Dedifferentiated amniotic fluid mesenchymal stem cell (primary cell): ENCODE results near the gene NFIX.

ENCODE experiments used
- DNase-seq: peaks from one replicate; pipeline ENCODE4 v3.0.0-alpha.2; 2016; ENCODE audit errors: extremely low spot score

The NFIX gene

GRCh38 chr19:13037161-13037560 is 41.9 kb downstream of the NFIX start:
- DNase-seq: peak; percentile 71

GRCh38 chr19:13037731-13038130 is 42.5 kb downstream of the NFIX start:
- no peak for DNase-seq

DNA sequence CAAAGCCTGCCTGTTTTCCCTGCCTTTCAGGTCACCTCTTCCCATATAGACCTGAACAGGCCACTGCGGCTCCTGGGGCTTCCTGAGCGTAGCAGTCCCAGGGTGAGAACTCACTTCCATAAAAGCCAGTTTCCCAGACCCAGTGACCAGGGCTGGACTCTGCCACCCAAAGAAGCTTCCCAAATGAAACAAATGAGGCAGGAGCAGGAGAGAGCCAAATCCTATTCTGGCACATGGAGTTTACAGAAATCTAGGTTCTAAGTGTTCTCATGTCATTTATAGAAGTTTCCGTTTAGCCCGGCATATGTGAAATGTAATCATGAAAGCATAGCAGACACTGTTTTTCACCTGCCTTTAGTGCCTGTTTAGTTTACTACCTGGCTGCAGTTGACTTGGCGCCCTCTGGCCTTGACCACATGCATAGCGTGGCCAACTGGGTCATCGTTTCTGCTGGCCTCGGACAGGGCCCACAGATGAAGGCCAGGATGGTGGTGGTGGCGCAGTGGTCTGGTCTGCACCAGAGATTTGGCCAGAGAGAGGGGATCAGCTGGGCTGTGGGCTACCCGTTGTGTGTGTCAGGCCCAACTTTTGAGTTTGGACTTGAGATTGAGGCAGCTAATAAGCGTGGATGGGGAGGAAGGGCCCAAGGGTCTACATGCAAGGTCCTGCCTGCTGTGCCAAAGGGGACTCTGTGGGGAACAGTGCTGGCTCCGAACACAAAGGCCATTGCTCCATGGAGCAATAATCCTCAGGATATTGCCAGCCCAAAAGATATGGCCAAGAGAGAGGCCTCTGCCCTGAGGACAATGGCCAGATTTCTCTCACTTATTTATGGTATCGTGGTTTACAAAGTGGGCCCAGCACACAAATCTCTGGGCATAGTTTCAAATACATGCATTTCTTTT is 43.3 kb downstream of the NFIX start:
- no peak for DNase-seq

DNA sequence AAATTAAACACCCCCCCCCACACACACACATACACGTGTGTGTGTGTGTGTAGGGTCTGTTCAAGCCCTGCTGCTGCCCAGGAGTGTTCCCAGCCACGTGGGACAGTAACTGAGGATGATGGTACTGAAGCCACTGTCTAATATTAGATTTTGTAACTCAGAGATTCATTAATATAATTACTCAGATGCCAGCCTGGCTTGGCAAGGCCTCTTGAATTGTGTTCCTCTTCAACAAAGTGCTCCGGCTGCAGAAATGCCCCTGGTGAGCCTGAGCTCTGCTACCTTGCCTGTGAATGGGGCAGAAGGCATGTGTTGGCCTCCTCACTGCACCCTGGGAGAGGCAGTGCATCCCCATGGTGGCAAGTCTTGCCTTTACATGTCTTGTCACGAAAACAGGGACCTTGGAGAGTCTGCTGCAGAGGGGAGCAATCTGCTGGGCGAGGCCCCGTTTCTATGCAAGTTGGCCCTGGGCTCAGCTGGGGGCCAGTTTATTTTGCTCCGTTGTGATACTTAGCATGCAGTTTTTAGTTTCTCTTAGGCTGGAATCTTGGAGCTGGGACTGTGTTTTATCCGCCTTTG is 44.0 kb downstream of the NFIX start:
- DNase-seq: no peak

DNA sequence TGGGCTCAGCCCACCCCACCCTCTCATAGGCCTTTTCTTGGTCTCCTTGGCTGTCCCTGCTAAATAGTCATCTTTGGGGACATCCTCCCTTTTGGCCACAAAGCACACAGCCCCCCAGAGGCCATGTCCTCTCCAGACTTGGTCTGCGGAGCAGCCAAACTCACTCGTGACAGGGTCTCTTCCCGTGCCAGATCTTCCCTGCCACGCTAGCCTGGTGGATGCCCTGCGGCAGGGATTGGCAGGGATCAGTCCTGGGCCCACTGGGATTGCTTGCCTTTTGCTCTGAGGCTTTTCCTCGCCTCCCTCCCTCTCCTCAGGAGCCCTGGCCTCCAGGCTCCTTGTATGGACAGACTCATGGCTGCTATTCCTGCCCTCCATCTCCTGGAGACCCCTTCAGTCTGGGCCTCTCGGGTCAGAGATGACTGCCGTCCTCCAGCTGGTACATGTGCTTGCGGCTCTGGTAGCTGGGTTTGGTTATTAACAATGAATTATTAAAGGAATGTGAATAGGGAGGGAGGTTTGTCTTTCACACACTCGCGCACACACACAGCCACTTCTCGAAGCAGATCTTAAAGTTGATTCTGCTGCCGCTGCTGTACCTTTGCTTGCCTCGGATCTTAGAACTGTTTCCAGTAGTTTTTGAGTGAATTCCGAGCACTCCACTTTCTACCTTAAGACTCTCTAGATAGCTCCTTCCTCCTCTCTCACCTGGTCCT is 45.1 kb downstream of the NFIX start:
- no peak for DNase-seq

- DNase-seq: no peak
These were observed 45.6 kb downstream of the NFIX start for GRCh38 chr19:13040948-13041292.

DNA sequence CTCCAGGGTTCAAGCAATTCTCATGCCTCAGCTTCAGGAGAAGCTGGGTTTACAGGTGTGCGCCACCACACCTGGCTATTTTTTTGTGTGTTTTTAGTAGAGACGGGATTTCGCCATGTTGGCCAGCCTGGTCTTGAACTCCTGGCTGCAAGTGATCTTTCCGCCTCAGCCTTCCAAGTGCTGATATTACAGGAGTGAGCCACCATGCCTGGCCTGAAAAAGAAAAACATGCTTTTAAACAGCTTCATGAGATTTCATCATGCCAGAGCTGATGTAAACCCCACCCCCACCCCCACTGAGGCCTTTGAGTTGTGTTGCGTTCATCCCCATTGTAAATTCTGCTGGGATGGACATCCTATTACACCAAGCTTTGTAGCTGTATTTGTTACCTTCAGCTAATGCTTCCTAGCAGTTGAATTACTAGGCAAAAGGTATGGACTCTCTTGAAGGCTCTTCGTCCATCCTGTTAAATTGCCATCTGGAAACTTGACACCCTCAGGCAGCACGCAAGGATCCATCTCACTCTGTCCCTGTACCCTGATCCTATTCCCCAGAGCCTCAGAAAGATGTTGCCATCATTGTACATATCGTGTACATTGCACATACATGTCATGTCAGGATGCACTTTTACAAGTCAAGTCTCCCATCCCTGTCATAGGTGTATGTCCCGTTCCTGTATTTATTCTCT is 47.3 kb downstream of the NFIX start:
- no peak for DNase-seq

DNA sequence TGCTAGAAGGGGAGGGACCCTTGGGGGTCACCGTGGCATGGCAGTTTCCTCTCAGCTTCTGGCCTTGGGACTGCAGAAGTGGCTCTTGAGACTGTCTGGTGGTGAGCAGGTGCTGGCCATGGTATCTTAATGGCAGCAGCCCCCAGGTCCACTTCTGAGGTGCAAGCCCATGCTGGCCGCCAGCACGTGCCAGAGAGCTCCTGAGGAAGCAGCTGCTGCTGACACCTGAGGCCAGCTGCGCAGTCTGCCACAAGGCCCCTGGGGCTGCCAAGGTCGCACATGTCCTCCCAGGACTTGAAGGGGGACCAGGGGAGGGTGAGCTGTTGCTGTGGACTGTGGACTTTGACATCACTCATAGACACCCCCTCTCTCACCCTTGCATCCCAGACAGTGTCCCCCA is 48.0 kb downstream of the NFIX start:
- no peak for DNase-seq

DNA sequence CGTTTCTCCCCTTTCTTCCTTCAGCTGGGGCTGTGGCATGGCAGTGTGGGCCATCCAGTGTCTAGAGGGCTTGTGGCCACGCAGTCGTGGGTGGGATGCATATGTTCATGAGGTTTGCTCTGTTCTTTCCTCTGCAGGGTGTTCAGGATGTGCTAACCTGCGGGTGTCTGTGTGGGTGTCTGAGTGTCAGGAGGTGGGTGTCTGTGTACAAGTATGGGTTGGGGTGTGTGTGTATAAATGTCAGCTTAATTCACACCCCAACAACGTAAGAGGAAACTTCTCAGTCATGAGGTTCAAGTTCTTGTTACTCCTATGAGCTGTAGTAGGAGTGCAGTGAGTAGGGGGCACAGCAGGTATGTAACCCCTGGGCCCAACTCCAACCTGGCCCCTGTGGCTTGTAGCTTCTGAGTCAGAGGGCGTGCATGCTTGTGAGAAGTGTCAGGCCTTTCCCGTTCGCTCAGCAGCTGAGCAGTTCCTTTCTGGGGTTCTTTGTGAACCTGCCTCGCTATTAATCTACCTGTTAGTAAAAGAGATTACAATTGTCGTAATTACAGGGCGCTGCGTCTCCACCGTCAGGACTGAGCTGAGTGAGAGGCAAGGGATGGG is 49.1 kb downstream of the NFIX start:
- no peak for DNase-seq

- DNase-seq: no peak
These were observed 50.5 kb downstream of the NFIX start for GRCh38 chr19:13045812-13046211.

- no peak for DNase-seq
These were observed 52.1 kb downstream of the NFIX start for GRCh38 chr19:13047374-13047773.

GRCh38 chr19:13050274-13050673 is 55.0 kb downstream of the NFIX start:
- no peak for DNase-seq

DNA sequence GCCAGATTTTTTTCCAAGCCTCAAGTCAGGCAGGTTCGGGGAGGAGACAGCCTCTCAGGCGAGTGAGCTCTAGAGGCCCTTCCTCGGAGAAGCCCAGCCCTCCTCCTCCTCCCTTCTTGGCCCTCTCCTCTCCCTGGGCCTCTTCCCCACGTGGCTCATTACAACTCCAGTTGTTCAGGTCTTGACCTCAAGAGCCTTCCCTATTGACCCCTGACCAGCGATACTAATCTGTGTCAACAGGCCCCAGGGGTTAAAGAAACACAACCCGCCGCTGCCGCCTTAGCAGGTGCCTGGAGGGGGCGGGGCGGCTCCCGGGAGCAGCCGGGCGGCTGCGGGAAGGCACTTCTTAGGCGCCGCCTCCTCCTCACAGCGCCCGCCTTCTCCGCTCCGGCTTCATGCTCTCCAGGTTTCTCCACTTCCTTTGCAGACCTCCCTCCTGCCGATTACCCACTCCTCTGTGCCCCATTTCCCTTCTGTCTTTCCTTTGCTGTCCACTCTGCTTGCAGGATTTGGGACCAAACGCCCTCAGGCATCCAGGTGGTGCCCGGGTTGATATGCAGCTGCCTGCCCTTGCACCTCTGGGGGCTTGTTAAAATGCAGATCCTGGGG is 56.4 kb downstream of the NFIX start:
- no peak for DNase-seq

GRCh38 chr19:13052447-13053175 is 57.3 kb downstream of the NFIX start:
- no peak for DNase-seq

DNA sequence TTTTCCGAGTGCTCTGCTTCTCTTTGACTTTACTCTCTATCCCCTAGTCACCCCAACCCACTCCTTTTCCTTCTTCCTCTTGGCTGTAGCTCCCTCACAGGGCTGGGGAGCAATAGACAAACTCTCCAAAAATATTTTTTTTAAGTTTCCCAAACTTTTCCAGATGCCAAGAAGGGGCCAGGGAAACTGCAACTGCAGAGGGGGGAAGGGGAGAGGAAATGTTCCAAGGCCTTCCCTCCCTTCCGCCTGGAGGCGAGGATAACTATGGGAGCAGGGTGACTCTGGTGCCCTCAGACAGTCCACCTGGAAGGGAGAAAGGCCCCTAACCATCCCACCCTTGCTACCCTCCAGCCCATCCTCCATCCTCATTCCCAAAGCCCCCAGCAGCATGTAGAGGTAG is 58.0 kb downstream of the NFIX start:
- no peak for DNase-seq

DNA sequence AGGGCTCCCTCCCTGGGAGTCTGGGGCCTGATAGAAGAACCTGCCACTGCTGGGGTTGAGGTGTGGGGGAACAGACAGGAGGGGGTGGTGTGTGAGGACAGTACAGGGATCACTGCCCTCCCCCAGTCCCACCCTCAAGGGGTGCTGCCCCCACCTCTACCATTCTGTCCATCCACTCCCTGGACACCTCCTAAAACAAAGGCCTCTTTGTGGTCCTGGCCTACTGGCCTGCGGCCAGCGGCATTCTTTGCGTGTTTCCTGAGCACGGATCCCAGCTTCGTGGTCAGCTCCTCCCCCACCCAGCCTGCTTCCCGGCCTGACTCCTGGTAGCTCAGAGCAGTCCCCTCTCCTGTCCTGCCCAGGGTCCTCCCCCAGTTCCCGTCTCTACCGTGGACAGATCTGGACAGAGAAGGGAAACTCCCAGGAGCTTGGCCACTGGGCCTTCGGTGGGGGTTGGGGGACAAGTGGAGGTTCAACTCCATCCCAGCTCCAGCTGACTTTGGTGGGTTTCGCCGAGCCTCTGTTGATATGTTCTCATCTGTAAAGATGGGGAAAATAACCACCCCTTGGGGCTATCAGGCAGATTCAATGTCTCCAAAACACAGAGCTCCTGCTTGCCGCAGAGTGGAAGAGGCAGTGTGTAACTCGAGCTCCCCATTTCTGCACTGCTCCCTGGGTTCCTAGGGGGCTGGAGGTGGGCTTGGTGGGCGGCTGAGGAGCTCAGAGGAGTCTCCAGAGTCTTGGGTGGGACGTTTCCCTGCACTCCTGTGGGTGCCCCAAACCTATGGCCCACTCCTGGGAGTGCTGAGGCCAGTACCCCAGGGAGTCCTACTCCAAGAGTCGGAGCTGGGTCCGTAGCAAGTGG is 58.7 kb downstream of the NFIX start:
- peak; percentile 86 for DNase-seq

GRCh38 chr19:13054626-13055212 is 59.4 kb downstream of the NFIX start:
- peak; percentile 82 for DNase-seq

GRCh38 chr19:13055213-13056051 is 60.2 kb downstream of the NFIX start:
- DNase-seq: peak; percentile 89
